A673 (cell line): ENCODE measurements around the gene CENPU. TPM values are rescaled to one million over a fixed set of nuclear protein-coding genes. Genes with fewer than 3 reads are reported as not detected.

ENCODE experiments used
- BruUV-seq: library from RNA; stranded (reverse); fragments of 400-500 nt; replicated peaks from 2 replicates; lab custom pipeline; 2021; lab: Mats Ljungman, UMichigan
- CTCF ChIA-PET: fragments of 300-600 bp; sonication (Branson Sonifier 250); formaldehyde crosslinking; loops from one replicate; lab custom pipeline; 2022; ENCODE audit warnings: antibody characterized with exemption; lab: Charles Lee
- POLR2A ChIA-PET: fragments of 300-600 bp; sonication (Branson Sonifier 250); formaldehyde crosslinking; loops from one replicate; lab custom pipeline; 2022; ENCODE audit warnings: antibody characterized with exemption; ENCODE audit not compliant: low non-redundant PET; lab: Charles Lee
- DNase-seq: peaks from one replicate; pipeline ENCODE4 v3.0.0-alpha.2; 2015; ENCODE audit warnings: low spot score
- H3K27ac ChIP-seq: fragments of 200-600 bp; sonication (generic); 2 replicates; pipeline ENCODE4 v1.5.1; 2016; ENCODE audit warnings: mixed run types, low read depth, mild to moderate bottlenecking, mixed read lengths, antibody characterized with exemption, low read length; ENCODE audit not compliant: poor library complexity, severe bottlenecking
- H3K27me3 ChIP-seq: fragments of 200-600 bp; sonication (generic); replicated peaks from 2 replicates; pipeline ENCODE4 v1.6.1; 2017; ENCODE audit warnings: mixed run types, low read depth, mild to moderate bottlenecking, mixed read lengths, antibody characterized with exemption, low read length; ENCODE audit not compliant: insufficient read depth, poor library complexity
- H3K36me3 ChIP-seq: fragments of 200-600 bp; sonication (generic); 2 replicates; pipeline ENCODE4 v1.6.1; 2016; ENCODE audit warnings: mixed run types, mild to moderate bottlenecking, mixed read lengths, antibody characterized with exemption, low read length; ENCODE audit not compliant: insufficient read depth, poor library complexity, severe bottlenecking
- H3K4me1 ChIP-seq: fragments of 200-600 bp; sonication (generic); 2 replicates; pipeline ENCODE4 v1.6.1; 2017; ENCODE audit warnings: mixed run types, mild to moderate bottlenecking, mixed read lengths, antibody characterized with exemption, low read length; ENCODE audit not compliant: insufficient read depth, poor library complexity, severe bottlenecking
- H3K4me3 ChIP-seq: fragments of 200-600 bp; sonication (generic); 2 replicates; pipeline ENCODE4 v1.5.1; 2016; ENCODE audit warnings: low read depth, mixed run types, mild to moderate bottlenecking, mixed read lengths, low read length; ENCODE audit not compliant: poor library complexity, severe bottlenecking
- H3K9me3 ChIP-seq: fragments of 200-600 bp; sonication (generic); 2 replicates; pipeline ENCODE4 v1.6.1; 2016; ENCODE audit warnings: mixed run types, low read depth, mild to moderate bottlenecking, mixed read lengths, antibody characterized with exemption, low read length; ENCODE audit not compliant: poor library complexity, severe bottlenecking
- EZH2 ChIP-seq: fragments of 200-600 bp; sonication (generic); IDR thresholded peaks from 2 replicates; pipeline ENCODE4 v1.6.1; 2017; ENCODE audit warnings: borderline replicate concordance, low read depth, mild to moderate bottlenecking, mixed read lengths, antibody characterized with exemption, low read length; ENCODE audit not compliant: poor library complexity, severe bottlenecking
- intact Hi-C: fragments of 100-400 bp; cut with micrococcal nuclease; formaldehyde crosslinking; loops from one replicate; pipeline ENCODE4 v1.10.0; 2022; ENCODE audit not compliant: unreplicated experiment
- total RNA-seq: library from RNA; stranded (reverse); gene quantifications from 2 replicates; pipeline ENCODE4 v1.2.3, GENCODE V29; 2021
- TF ChIP-seq, protein P1 (sequence below): fragments of 300-800, 200-600 bp; sonication (generic); conservative IDR thresholded peaks from 2 replicates; pipeline ENCODE4 v1.5.1; 2017; ENCODE audit warnings: low read depth, mild to moderate bottlenecking, antibody characterized with exemption, low read length, moderate library complexity, mixed read lengths

The CENPU gene
- total RNA-seq, 1 experiment from 2014 or later = 87.3 TPM

DNA sequence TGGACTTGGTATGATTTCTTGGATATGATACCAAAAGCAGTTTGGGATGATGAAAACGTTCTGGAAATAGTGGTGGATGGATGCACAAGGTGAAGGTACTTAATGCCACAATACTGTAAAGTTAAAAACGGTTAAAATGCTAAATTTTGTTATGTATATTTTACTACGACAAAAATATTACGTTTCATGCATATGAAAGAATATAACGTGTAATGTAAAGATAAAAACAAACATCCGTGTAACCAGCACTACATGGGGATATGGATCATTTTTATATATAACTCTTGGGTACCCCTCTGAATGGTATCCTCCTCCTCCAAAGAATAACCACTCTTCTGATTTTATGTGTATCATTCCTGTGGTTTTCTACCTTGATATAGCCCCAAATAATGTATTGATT, 862 bp upstream of the CENPU start:
- H3K4me3 ChIP-seq = peak overlapping the region; percentile 74
- TSS peak; percentile 94 for BruUV-seq
- peaks cover 19% of the 10 kb centered on the region for H3K4me1 ChIP-seq
- CTCF ChIA-PET = interaction anchor here (0.6 to 0.9 kb wide), 2 partner anchors 11 to 447 kb away, joined by 3 to 4 read pairs; no protein-coding TSS in a partner anchor
- peaks cover 10% of the 10 kb centered on the region for H3K36me3 ChIP-seq
- intact Hi-C loops = loop anchor here (5.0 to 10.0 kb wide), 2 partner anchors 87 to 470 kb away; partner anchors contain the start of genes CASP3 and PRIMPOL
- no peaks in the 10 kb centered on the region for H3K27me3 ChIP-seq
- no peak overlapping the region for H3K27ac ChIP-seq
- TF ChIP-seq, protein P1, sequence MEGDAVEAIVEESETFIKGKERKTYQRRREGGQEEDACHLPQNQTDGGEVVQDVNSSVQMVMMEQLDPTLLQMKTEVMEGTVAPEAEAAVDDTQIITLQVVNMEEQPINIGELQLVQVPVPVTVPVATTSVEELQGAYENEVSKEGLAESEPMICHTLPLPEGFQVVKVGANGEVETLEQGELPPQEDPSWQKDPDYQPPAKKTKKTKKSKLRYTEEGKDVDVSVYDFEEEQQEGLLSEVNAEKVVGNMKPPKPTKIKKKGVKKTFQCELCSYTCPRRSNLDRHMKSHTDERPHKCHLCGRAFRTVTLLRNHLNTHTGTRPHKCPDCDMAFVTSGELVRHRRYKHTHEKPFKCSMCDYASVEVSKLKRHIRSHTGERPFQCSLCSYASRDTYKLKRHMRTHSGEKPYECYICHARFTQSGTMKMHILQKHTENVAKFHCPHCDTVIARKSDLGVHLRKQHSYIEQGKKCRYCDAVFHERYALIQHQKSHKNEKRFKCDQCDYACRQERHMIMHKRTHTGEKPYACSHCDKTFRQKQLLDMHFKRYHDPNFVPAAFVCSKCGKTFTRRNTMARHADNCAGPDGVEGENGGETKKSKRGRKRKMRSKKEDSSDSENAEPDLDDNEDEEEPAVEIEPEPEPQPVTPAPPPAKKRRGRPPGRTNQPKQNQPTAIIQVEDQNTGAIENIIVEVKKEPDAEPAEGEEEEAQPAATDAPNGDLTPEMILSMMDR = no peak
- TF ChIP-seq EZH2 = no peak
- no peak for DNase-seq
- no peaks in the 10 kb centered on the region for H3K9me3 ChIP-seq
- POLR2A ChIA-PET = interaction anchor here (0.6 kb wide), 2 partner anchors 39 to 249 kb away, joined by 4 to 8 read pairs; no protein-coding TSS in a partner anchor

GRCh38 chr4:184732126-184732525, 1.8 kb downstream of the CENPU start:
- H3K9me3 ChIP-seq = no peaks in the 10 kb centered on the region
- POLR2A ChIA-PET = no interaction called here
- H3K36me3 ChIP-seq = peaks cover 36% of the 10 kb centered on the region
- intact Hi-C loops = loop anchor here (5.0 to 10.0 kb wide), 2 partner anchors 85 to 467 kb away; partner anchors contain the start of genes CASP3 and PRIMPOL
- no peak for TF ChIP-seq EZH2
- TF ChIP-seq, protein P1 = no peak
- no TSS peak for BruUV-seq
- DNase-seq = peak; percentile 24
- H3K4me3 ChIP-seq = peak overlapping the region; percentile 74
- H3K27ac ChIP-seq = peak overlapping the region; percentile 88
- H3K4me1 ChIP-seq = peaks cover 19% of the 10 kb centered on the region
- CTCF ChIA-PET = interaction anchor here (0.7 kb wide), 1 partner anchor 14 kb away, joined by 3 read pairs; no protein-coding TSS in a partner anchor
- H3K27me3 ChIP-seq = no peaks in the 10 kb centered on the region

DNA sequence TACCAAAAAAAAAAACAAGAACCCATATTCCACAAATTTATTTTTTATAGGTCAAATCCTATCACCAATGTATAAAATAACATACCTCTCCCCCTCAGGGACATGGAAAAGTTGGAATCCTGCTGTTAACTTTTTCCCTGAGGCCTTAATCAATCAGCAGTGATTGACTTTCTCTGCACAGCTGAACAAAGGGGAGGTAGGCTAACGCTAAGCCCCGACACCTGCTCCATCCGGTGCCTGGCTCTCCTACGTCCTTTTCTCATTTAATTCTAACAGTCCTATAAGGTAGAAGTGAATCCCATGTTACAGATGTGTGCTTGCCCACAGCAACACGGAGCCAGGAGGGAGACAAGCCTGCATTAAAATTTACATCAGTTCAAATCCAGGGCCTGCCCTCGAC, 2.8 kb downstream of the CENPU start:
- H3K36me3 ChIP-seq = peaks cover 43% of the 10 kb centered on the region
- H3K4me1 ChIP-seq = peaks cover 19% of the 10 kb centered on the region
- no TSS peak for BruUV-seq
- no peaks in the 10 kb centered on the region for H3K9me3 ChIP-seq
- no peak for DNase-seq
- intact Hi-C loops = loop anchor here (5.0 to 10.0 kb wide), 2 partner anchors 84 to 466 kb away; partner anchors contain the start of genes CASP3 and PRIMPOL
- TF ChIP-seq EZH2 = no peak
- TF ChIP-seq, protein P1 = no peak
- POLR2A ChIA-PET = no interaction called here
- H3K27ac ChIP-seq = peak overlapping the region; percentile 32
- H3K27me3 ChIP-seq = no peaks in the 10 kb centered on the region
- no peak overlapping the region for H3K4me3 ChIP-seq
- CTCF ChIA-PET = no interaction called here
